Putamen (tissue), 1 donor: ENCODE results near the gene TACR2.
"Not testable (repeated sequence)": the region's sequence is repeated elsewhere in the genome, so short reads cannot be mapped to it uniquely, and the experiment has no call there.

ENCODE experiments used
- DNase-seq: peaks from one replicate; pipeline ENCODE4 v3.0.0-alpha.2; 2016; ENCODE audit warnings: low spot score

TACR2 gene

DNA sequence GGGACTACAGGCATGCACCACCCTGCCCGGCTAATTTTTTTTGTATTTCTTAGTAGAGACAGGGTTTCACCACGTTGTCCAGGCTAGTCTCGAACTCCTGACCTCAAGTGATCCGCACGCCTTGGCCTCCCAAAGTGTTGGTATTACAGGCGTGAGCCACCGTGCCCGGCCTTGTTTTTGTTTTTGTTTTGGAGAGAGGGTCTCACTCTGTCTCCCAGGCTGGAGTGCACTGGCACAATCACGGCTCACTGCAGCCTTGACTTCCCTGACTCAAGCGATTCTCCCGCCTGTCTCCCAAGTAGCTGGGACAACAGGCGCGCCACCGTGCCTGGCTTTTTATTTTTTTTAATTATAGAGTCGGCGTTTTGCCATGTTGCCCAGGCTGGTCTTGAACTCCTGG lies 33.7 kb upstream of the TACR2 start:
- not testable (repeated sequence) for DNase-seq

DNA sequence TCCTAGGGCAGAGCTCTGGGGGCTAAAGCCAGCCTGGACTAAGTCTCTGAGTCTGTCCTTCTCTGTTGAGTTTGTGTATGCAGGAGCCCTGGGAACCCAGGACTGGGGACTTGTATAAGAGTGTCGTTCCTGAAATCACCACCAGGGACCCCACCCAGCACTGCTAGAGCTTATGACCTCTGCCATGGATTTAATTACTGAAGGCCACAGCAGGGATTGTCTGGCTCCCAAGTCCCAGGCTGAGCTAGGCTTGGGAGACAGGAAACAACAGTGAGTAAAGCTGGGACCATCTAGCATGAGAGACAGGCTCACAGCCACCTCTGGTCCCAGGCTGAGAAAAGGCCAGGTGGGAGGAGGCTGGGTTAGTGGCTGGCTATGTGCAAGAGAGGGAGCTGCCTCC lies 33.1 kb upstream of the TACR2 start:
- DNase-seq, result peak; percentile 82

DNA sequence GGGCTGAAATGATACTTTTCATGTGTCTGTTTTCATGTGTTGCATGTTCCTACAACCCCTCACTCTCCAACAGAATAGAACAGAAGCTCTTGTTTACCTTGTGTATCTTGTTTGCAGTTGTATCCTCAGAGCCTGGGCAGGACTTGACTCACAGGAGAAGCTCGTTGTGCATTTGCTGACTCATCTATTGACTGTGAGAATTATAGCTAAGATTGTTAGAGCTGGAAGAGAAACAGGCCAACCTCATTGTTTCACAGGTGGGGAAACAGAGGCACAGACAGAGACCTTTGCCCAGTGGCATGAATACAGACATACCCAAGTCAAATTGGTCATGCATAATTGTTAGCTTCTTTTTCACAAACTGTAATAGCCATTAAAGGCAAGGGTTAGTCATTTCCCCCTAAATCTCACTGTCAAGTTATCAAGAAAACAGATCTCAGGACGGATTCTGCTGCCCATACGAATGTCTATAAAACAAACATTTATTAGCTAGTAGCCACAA lies 30.0 kb upstream of the TACR2 start:
- DNase-seq, result no peak

DNA sequence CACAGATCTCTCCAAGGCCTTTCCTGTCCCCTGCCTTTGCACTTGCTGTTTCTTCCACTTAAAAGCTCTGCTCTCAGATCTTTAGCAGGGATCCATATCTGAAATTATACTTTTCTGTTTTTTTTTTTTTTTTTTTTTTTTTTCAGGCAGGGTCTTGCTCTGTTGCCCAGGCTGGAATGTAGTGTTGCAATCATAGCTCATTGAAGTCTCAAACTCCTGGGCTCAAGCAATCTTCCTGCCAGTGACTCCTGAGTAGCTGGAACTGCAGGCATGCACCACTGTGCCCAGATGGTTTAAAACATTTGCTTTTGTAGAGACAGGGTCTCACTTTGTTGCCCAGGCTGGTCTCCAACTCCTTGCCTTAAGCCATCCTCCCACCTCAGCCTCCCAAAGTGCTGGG lies 29.5 kb upstream of the TACR2 start:
- DNase-seq, result no peak

DNA sequence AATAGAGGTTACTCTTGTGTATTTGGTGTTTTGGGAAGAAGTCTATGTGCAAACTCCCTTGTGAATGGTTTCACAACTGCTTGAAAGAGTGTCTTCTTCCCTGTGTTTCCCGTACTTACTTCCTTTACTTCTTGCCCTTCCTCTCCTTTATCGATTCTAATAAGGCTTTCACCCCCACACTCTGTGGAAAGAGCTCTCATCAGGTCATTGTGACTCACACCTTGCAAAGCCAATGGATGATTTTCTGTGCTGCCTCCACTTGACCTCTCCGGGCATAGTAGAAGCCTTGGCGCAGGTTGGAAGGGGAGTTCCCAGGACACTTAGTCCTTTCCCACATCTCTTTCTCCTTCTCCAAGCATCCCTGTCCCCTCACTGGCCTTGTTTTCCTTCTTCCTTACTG lies 28.3 kb upstream of the TACR2 start:
- DNase-seq, result no peak

DNA sequence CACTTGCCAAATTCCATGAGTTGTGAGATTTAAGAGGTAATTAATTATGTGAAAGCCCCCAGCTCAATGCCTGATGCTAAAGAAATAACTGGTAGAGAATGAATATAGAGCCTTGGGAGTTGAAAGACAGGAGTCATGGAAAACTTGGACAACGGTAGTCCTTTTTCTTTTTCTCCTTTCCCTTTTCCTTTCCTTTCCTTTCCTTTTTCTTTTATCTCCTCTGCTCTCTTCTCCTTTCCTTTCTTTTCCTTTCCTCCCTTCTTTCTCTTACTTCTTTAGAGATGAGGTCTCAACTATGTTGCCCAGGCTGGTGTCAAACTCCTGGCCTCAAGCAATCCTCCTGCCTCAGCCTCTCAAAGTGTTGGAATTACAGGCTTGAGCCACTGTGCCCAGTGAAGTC lies 26.6 kb upstream of the TACR2 start:
- no peak for DNase-seq

DNA sequence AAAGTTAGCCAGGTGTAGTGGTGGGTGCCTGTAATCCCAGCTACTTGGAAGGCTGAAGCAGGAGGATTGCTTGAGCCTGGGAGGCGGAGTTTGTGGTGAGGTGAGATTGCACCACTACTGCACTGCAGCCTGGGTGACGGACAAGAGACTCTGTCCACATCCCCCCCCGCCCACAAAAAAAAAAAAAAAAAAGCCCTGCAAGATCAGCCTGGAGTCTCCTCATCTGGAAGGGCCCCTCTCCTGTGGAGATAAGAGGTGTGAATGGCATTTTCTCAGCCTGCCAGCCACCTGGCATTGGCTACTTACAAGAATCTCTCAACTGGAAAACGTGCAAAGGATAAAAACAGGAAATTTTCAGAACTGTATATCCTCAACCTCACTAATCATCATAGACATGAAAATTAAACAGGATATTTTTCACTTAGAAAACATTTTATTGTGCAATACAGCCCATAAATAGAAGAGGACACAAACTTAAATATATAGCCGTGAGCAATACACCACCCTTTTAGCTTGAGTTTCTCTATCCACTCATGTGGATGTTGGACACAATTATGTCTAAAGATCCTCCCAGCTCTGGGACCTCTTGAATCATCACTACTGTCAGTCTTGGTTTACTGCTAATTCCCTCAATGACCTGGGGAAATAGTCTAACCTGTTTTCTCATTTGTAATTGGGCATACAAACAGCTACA lies 23.2 kb upstream of the TACR2 start:
- DNase-seq, result no peak

DNA sequence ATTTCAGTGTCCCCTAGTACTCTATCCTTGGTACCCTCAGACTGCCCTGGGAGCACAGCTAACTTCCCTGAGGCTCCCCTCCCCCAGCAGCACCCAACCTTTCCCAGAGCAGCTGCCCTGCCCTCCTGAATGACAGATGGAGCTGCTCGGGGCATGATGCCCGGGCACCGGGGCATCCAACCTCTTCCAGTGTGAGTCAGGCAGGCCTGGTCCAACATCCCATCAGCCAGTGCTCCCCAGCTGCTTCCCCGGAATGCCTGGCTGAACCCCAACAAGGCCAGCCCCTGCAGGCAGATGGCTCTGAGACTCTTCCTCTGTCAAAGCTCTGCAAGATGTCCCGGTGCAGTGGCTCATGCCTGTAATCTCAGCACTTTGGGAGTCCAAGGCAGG lies 22.6 kb upstream of the TACR2 start:
- no peak for DNase-seq

DNA sequence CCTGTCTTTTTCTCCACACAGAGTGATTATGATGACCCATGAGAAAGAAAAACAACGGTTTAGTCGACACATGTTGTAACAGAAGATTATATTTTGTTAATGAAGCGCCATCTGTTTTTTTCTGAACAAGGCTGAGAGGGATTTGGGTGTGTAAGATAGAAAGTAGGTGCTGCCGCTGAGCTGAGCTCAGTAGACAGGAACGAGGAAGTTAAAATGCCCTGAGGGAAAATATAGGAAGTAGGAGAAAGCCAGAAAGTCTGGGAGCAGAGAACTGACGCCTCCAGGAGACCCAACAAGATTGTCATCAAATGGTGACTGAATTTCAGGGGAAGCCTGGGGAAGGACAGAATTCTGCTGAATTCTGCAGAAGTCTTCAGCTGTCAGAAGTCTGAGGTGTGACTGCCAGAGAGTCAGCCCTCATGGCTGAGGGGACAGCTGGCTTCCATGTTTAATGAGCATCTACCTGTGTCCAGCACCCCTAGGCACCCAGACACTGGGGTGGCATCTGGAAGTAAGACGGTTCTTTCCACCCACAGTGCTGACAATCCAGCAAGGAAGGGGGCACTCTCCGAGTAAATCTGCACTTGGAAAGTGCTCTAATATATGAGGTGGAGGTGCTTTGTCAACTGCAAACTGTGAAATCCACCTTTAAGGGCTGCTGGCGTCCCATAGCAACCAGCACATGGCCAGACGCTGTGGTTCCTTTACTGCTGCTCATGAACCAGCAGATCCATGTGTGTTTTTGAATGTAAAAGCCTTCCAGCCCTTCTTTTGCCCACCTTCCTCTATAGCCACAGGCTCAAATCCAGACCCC lies 22.0 kb upstream of the TACR2 start:
- DNase-seq, result no peak

DNA sequence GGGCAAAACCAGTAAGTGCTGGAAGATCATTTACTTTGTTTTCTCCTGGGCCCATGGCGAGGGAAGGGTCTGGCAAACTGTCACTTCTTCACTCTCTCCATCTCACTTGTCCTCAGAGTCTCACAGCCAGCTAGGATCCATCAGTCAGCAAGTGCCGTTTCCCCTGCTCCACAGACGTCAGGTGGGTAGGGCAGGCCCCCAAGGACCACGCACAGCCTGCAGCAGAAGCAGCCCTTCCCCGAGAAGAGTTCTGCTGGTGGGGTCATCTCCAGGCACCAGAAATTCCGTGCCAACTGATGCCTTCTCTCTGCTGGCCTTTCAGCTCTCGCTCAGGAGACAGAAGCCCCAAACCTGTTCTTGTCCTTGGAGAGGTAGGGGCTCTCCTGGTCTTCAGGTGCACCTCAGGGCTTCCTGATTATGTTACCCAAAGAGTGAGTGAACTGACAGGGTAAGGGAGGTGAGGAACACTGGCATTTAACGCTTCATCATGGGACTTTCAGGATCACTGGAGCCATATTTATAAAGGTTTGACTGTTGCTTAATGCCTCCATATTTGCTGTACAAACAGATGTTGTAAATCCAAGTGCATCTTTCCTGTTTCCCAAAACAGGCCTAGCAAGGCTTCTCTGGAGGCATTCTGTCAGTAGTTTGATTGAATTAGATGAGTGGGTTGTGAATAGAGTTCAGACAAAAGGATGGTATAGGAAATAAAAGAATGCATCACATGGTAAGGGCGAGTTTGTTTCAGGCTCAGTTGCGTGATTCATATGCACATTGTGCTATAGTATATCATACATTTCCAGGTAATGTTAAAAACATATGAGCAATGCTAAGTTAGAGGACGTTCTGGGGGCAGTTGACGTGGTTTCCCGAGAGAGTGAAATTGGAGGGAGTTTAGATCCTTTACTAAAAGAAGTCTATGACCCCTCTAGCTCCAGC lies 20.9 kb upstream of the TACR2 start:
- no peak for DNase-seq

DNA sequence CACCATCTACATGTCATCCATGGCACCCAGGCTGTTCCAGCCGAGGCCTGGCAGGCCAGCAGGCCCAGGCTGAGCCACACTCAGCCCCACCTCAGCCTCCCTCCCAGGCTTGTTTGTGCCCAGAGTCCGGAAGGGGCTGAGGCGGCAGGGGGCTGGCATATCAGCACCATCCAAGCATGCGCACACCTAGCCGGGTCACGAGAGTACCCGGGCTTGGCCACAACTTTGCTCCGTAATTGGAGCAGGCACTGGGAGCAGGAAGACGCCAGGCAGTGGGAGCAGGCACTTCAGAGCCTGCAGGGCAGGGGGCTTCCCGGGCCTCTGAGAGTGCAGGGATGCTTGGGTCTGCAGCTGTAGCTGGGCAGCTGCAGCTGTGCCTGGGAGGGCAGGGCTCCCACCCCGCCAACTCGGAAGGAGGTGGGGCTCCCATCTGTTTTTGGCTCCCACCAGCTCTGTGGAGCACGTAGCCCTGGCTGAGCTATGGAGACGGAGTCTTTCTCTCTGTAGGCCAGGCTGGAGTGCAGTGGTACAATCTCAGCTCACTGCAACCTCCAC lies 19.3 kb upstream of the TACR2 start:
- DNase-seq, result no peak

DNA sequence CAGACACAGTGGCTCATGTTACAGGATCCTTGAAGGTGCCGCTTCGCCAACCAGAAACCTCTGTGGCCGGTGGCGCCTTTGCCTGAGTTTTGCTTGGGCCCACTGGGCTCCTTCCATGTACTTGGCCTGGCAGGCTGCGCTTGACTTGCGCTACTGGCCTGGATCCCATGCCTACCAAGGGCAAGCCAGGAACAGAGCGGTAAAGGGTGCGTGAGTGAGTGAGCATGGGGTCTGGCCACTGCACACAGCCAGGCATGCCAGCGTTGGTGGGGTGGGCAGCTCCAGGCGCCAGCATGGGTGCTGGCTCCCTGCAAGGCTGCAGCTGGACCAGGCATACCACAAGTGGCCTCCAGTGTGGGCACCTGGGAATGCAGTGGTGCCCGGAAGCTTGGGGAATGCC lies 18.2 kb upstream of the TACR2 start:
- DNase-seq, result no peak

DNA sequence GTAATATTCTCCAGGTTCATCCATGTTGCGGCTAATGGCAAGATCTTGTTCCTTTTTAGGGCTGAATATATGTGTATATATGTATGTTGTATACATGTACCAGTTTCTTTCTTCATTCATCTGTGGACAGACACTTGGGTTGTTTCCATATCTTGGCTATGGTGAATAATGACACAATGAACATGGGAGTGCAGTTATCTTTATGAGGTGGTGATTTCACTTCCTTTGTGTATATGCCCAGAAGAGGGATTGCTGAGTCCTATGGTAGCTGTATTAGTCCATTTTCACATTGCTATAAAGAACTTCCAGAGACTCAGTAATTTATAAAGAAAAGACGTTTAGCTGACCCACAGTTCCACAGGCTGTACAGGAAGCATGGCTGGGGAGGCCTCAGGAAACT lies 17.5 kb upstream of the TACR2 start:
- no peak for DNase-seq

DNA sequence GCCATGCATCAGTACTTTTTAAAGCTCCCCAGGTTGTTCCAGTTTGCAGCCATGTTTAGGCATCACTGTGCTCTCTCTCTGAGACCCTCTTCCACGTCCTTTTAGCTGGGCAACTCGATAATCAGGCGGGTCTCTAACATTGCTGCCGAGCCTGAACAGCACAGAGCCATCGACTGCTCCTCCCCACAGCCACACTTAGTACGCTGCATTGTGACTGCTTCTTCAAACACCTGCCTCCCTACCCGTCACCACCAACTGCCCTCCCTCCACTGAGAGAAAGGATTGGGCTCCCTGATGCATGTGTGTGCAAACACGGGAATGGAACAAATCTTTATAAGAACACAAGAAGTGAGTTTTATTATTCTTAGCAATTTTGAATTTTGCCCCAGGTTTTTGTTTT lies 11.4 kb upstream of the TACR2 start:
- no peak for DNase-seq

DNA sequence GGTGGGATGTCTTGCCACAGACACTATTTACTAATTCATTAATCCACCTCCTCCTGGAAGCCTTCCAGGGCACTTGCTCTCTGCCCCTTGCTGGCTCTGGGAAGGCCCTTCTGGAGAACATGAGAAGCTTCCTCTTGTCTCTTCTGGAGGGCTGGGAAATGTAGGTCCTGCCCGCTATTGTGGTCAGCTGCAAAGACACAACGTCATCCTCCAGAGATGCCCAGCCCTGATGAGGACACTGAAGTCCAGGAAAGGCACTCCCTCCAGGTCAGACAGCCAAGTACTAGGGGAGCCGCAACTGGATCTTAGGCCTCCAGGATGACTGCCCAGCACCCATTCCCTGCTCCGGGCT lies 9.6 kb upstream of the TACR2 start:
- DNase-seq, result no peak

DNA sequence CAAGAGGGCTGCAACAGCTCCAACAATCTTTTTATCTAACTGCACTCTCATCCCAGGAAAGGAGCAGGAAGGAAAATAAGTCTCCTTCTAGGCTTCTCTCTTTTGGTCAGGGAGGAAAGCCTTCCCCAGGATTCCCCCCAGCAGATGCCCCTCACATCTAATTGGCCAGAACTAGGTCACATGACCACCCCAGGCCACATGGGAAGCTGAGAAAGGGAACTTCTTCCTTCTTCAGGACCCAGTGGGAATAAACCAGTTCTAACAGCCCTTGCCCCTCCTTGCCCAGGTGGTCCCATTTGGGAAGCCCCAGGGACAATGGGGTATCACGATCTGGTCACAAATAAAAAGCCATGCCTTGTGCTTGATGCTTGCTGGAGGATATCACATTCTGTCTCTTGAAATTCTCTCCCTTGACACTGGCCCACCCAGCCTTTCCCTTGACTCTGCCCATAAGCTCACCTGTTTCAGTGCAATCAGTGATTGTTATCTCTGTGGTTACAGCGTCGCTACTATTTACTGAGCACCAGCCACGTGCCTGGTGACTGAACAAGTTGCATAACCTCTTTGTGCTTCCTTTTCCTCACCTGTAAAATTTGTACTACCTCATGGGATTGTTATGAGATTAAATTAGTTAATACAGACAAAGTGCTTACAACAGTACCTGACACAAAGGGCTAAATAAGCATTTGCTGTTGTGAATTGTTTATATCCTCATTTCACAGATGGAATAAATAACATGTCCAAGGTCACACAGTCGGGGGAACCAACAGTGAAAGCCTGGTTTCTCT lies 9.0 kb upstream of the TACR2 start:
- DNase-seq, result no peak

DNA sequence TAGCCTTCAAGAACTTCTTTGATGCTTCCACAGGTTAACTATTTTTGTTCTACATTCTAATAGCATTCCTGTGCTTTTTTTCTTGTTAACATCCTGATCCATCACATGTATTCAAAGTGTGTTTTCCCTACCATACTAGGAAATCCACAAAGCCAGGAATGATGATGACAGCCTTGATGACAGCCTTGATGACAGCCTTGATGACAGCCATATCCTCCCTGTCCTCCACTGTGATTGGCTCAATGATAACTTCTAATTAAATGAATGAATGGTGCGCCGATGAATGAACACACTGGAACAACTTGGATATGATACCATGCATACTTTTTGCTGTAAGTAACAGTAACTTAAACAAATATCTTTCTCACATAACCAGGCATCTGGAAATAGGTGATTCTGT lies 8.3 kb upstream of the TACR2 start:
- DNase-seq, result no peak

DNA sequence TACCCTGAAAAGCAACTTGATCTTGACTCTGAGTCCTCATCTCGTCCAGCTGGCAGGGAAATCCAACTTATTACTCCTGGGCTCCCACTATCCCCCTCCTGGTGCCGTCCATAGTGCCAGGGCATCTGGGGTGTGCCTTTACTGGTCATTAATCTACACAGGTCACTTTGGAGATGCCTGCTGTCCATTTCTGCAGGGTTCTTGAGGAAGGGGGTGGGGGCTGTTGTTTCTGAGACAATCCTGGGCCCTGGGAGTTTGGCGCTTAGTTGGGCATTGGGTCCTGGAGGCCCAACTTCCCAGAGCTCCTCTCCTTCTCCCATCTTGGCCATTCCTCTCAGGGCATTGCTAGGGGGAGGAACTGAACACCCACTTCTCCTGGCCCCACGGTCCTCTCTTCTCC lies 6.0 kb upstream of the TACR2 start:
- no peak for DNase-seq

DNA sequence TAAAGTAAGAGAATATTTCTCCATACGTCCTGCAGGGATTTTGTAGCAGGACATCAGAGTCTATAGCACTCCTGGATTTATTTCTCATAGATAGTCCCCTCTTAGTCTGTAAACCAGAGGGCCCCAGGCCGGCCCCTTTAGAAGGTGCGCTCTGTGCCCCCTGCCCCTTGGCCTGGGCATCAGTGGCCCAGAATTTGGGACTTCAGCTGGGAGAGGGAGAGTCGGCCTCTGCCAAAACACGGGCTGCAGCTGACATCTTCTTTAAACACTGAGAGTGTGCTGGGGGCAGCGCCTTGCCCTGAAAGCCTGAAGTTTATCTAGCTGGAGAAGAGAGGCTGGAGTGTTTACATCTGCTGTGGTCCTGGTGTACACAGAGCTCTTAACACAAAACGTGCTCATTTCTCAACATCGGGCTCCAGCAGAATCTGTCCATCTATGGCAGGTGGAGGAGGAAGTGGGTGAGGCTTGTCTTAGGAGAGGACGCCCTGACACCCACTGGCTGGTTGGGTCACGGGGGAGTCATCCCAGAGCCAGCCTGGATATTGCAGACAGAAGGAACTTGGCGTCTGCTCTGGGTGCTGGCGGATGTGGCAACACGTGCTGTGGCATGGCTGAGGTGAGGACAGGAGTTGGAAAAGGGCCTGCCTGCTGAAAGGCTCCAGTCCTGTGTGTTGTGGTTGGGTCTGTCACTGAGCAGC lies 5.0 kb upstream of the TACR2 start:
- DNase-seq, result no peak

DNA sequence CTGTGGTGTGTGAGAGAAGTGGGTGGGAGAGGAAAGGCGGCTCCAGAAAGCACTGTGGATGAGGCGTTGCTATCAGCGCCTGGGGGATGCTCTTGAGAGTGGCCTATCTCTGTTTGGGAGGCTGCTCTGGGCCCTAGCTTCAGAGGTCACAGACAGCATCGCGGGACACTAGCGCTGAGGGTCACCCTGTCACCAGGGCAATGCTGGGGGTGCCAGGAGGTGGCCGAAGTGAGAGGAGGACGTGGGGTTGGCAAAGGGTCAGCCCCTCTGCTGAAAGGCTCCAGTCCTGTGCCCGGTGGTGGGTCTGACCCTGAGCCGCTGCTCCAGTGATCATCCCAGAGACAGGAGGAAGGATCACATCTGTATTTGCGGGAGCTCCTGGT lies 3.0 kb upstream of the TACR2 start:
- DNase-seq, result no peak
